CD4-positive, alpha-beta T cell treated with Interleukin-4 for 4 hours (primary cell): ENCODE measurements around the gene MATK.
"Not testable (repeated sequence)": the region's sequence is repeated elsewhere in the genome, so short reads cannot be mapped to it uniquely, and the experiment has no call there.

ENCODE experiments used
- DNase-seq: peaks from one replicate; pipeline ENCODE4 v3.0.0-alpha.2; 2020

MATK gene

GRCh38 chr19:3816148-3816547, 30.0 kb upstream of the MATK start:
- not testable (repeated sequence) for DNase-seq

- no peak for DNase-seq
Measured at GRCh38 chr19:3814648-3815047, 28.5 kb upstream of the MATK start.

- peak; percentile 30 for DNase-seq
Measured at GRCh38 chr19:3813473-3814392, 27.6 kb upstream of the MATK start.

- DNase-seq: no peak
Measured at GRCh38 chr19:3810708-3811355, 24.7 kb upstream of the MATK start.

DNA sequence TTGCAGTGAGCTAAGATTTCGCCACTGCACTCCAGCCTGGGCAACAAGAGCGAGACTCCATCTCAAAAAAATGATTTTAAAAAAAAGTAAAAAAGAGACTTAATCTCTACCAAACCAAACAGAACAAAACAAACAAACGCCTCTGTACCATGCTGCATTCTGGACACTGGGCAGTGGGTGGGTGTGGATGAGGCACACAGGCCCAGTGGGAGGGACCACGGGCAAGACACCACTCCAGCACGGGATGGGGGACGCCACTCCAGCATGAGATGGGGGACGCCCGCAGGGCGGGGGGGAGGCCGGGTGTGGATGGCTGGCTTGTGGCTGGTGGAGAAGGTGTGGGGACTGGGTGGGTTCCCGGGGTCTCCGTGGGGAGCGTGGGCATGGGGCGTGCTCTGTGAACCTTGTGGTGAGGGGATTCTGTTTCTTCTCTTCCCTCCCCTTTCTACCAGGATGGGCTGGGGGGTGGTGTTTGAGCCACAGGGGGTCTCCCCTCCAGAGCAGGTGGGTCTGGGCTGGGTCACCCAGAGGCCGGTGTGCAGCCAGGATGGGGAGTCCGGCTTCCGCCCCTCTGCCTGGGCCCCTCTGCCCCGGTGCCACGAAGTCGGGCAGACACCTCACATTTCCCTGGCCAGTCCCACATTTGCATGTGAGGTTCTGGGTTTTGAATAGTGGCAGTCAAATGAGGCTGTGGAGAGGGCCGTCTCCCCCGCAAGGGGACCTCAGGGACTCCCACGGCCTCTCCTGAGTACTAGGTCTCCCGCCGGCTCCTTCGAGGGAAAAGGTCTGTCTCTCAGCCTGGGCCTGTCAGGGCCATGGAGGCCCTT, 23.9 kb upstream of the MATK start:
- DNase-seq: no peak

GRCh38 chr19:3808420-3809143, 22.4 kb upstream of the MATK start:
- DNase-seq: no peak

DNA sequence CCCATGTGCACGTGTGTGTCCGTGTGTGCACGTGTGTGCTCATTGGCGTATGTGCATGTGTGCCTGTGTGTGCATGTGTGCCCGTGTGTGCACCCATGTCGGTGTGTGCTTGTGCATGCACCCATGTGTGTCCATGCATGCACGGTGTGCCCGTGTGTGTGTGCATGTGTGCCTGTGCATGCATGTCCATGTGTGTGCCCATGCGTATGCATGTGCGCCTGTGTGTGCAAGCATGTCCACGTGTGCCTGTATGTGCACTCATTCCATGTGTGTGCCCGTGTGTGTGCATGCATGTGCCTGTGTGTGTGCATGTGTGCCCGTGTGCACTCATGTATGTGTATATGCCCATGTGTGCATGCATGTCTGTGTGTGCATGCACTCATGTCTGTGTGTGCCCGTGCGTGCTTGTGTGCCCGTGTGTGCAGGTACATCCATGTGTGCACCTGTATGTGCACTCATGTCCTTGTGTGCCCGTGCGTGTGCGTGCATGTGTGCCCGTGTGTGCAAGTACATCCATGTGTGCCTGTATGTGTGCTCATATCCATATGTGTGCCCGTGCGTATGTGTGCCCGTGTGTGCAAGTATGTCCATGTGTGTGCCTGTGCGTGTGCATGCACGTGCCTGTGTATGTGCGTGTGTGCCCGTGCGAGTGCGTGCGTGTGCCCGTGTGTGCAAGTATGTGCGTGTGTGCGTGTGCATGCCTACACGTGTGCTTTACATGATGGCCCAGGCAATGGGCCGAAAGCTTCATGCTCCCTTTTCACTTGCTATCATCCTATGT, 21.6 kb upstream of the MATK start:
- no peak for DNase-seq

DNA sequence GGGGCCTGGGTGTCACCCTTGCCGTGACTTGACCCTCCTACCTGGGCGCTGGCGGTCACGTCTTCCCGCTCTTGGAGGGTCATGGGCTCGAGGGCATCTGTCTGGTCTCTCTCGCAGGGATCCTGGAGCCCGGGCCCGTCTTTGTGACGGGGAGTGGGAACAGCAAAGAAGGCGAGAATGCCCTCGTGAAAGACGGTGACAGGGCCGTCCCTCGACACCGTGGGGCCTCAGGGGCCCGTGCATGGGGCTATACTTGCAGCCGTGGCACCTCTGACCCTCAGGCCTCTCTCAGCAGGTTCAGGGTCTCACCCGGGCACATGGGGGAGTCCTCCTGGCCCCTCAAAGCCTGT, 20.9 kb upstream of the MATK start:
- DNase-seq: no peak

DNA sequence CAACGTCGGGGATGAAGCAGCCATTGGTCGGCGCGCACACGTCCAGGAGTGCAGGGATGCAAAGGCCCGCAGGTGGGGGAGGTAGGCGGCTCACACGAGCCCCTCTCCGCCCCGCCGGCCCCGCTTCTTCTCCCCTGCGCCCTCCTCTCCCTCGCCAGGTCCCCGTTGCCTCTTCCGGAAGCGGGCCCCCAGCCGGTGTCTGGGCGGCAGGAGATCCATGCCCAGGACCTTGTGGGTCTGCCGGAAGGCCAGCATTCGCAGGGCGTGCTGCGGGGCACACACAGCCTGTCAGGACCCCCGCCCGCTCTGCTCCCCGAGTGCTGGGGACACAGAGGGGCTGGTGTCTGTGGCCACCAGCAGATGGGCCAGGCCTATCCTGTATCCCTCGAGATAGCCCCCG, 19.7 kb upstream of the MATK start:
- no peak for DNase-seq

DNA sequence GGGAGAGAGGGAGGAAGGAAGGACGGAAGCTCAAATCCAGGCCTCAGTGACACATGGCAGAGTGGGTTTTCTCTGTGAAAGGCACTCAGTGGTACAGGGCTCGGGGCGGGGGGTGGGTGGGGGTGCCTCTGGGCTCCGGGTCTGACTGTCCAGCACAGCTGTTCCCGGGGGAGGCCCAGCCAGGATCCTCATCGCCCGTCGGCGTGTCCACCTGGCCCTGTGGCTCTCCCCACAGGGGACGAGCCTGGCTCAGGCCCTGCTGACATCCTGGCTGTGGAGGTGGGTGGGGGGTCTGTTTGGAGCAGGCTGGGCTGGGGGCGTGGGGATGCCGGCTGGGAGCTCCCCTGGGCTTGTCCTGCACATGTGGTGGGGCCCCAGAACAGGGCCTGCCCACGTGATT, 18.2 kb upstream of the MATK start:
- no peak for DNase-seq

DNA sequence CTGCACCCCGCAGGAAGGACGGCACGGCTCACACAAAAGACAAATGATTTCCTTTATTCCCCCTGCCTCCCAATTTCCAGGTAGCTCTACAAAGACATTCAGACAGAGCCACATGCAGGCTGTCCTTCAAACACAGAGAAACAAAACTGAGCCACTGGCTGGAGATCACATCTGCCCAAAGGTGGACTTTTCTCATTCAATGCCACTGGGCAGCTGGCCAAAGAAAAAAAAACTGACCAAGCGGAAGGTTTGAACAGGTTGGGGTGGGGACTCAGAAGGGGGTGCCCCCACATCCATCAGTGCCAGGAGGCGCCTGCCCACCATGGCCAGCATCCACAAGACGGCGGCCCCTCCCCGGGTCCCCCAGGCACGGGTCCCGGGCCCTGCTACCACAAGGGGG, 17.8 kb upstream of the MATK start:
- no peak for DNase-seq

DNA sequence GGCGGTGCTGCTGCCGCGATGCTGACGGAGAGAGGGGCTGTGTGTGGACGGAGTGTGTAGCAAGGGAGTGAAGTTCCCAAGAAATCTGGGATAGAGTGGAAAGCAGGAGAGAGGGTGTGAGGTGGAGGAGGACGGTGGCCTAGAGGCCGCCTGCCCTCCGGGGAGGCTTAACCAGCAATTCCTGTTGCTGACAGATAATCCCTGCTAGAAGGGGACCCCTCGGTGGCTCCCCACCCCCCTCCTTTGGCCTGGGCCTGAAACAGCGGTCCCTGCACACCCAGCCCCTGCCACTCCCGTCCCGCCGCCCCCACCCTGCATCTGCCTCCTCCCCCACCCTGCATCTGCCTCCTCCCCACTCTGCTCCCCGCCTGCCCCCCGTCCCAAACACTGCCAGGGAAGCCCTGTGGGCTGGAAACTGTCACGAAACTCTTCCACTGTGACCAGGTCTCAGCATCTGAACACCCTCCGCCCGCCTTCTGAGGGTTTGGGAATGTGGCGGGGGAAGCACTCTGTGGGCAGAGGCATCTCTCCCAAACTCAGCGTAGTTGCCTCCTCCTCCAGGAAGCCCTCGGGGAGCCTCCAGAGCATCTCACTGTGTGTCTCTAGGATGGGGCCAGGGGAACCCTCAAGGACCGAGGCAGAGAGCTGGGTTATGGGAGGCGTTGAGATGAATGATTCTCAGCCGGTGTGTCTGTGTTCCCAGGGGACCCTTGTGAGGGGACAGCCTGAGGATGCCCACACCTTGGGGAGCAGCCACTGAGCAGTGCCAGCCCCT, 17.1 kb upstream of the MATK start:
- no peak for DNase-seq

DNA sequence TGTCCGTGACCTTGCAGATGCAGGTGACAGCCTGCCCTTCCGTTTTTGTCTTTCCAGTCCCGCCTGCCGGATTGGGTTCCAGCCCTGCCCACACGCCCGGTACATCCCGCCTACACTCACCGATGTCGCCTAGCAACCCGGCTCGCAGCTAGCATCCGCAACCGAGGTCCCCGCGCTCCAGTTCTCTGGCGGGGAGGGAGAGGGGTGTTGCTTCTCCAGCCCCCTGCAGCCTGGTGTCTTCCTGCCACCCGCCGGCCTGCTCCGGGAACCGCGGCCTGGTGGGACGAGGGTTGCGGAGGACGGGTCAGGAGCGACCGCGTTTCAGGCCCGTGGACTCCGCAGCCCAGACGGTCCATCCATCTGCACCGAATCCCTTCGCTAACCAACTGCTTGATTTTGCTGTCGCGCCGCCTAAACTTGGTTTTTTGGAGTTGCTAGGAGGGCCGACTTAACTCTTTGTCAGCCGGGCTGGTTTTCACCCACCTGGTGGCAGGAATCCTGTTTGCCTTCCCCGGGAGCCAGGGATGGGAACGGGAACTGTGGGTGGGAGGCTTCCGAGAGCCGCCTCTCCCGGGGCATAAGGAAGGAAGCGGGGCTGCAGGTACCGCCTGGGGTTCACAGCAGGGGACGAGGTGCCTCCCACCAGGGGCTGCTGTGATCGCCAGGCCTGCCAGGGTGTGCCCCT, 15.4 kb upstream of the MATK start:
- peak; percentile 46 for DNase-seq

DNA sequence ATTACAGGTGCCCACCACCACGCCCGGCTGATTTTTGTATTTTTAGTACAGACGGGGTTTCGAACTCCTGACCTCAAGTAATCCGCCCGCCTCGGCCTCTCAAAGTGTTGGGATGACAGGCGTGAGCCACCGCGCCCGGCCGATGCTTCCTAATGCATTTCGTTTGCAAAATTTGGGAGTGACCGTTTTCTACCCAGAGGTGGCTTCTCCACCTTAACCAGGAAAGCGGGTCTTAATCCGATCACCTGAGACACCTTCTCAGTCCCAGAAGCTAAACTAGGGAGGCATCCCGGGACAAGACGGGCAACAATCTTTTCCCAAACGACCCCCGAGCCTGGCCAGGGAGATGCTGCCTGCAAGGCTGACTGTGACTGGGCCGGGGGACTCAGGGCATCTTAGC, 14.8 kb upstream of the MATK start:
- no peak for DNase-seq

- DNase-seq: peak; percentile 58
Measured at GRCh38 chr19:3798137-3798536, 12.0 kb upstream of the MATK start.

GRCh38 chr19:3796358-3796757, 10.2 kb upstream of the MATK start:
- no peak for DNase-seq

DNA sequence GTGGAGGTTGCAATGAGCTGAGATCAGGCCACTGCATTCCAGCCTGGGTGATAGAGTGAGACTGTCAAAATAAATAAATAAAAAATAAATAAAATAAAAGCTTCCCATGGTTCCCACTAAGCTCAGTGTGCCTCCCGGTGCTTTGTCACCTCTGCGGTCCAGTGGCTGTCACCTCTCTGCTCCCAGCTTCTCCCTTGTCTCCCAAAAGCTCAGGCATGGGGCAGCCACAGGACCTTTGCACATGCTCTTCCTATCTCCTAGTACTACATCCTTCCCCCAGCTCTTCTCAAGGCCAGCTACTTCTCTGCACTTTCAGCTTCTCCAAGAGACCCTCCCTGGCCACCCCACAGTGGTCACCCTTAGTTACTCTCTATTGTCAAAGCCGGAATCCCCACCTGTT, 7.6 kb upstream of the MATK start:
- no peak for DNase-seq

DNA sequence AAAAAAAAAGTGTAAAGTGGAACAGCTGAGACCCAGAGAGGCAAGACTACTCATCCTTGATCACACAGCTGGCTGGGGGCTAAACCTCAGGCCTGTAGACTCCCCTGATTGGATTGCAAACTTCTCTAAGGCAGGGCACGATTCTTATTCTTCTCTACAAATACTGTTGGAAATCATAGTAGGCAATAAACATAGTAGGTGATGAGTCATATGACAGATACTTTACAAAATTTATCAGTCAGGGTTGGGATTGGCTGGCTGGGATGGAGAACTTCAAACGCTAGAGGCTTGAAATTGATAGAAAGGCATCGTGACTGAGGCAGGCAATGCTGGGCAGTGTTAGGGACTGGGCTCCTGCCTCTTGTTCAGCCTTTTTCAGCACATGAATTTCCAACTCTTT, 5.9 kb upstream of the MATK start:
- DNase-seq: no peak

DNA sequence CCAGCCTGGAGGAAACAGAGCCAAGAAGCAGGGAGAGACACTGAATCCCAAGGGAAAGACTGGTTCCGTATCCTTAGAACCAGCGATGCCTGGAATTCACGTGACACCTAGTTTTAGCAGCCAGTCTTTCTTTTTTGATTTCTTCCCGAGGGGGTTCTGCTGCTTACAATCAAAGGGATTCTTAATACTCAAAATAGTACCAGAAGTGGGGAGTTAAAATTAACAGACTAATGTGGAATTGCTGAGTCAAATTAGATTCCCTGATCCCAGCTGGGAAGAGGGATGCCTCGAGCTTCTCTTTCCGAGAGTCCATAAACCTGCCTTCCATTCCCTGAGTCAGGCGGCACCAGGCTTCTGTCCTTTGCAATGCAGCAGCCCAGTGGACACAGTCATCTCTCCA, 4.8 kb upstream of the MATK start:
- no peak for DNase-seq

- DNase-seq: no peak
Measured at GRCh38 chr19:3790209-3790734, 4.1 kb upstream of the MATK start.
